GM19324 (cell line): Measurements from ENCODE around the gene NRIP1.

ENCODE experiments used
- ATAC-seq: cut with Tn5 transposase; IDR thresholded peaks from one replicate; pipeline ENCODE4 v1.9.1; 2021; ENCODE audit warnings: mild to moderate bottlenecking, moderate library complexity; ENCODE audit not compliant: unreplicated experiment, low FRiP score

Gene NRIP1

GRCh38 chr21:15064576-15065391 is at the start of gene NRIP1:
NRIP1 (minus strand) TSS chr21:15065000; CDS start chr21:14968192, 96,808 bp downstream.
- peak; percentile 87 for ATAC-seq

GRCh38 chr21:15112858-15113257 is 48.1 kb upstream of the NRIP1 start:
- no peak for ATAC-seq

GRCh38 chr21:15108801-15109200 is 44.0 kb upstream of the NRIP1 start:
- no peak for ATAC-seq

GRCh38 chr21:15104470-15104869 is 39.7 kb upstream of the NRIP1 start:
- no peak for ATAC-seq

- no peak for ATAC-seq
Observed at GRCh38 chr21:15098908-15099307, 34.1 kb upstream of the NRIP1 start.

GRCh38 chr21:15098181-15098580 is 33.4 kb upstream of the NRIP1 start:
- ATAC-seq = no peak

GRCh38 chr21:15097580-15097979 is 32.8 kb upstream of the NRIP1 start:
- no peak for ATAC-seq

GRCh38 chr21:15096146-15096545 is 31.3 kb upstream of the NRIP1 start:
- ATAC-seq = no peak

GRCh38 chr21:15095326-15095725 is 30.5 kb upstream of the NRIP1 start:
- no peak for ATAC-seq

GRCh38 chr21:15094706-15095105 is 29.9 kb upstream of the NRIP1 start:
- ATAC-seq = no peak

GRCh38 chr21:15093216-15093615 is 28.4 kb upstream of the NRIP1 start:
- ATAC-seq = no peak

- ATAC-seq = no peak
Observed at GRCh38 chr21:15092745-15093144, 27.9 kb upstream of the NRIP1 start.

GRCh38 chr21:15090390-15090789 is 25.6 kb upstream of the NRIP1 start:
- no peak for ATAC-seq

- no peak for ATAC-seq
Observed at GRCh38 chr21:15088488-15088887, 23.7 kb upstream of the NRIP1 start.

- ATAC-seq = no peak
Observed at GRCh38 chr21:15084668-15085067, 19.9 kb upstream of the NRIP1 start.

GRCh38 chr21:15080526-15080925 is 15.7 kb upstream of the NRIP1 start:
- ATAC-seq = no peak

- ATAC-seq = no peak
Observed at GRCh38 chr21:15079269-15079668, 14.5 kb upstream of the NRIP1 start.

- ATAC-seq = no peak
Observed at GRCh38 chr21:15078180-15078579, 13.4 kb upstream of the NRIP1 start.

GRCh38 chr21:15077529-15078145 is 12.8 kb upstream of the NRIP1 start:
- no peak for ATAC-seq

- no peak for ATAC-seq
Observed at GRCh38 chr21:15076730-15077129, 11.9 kb upstream of the NRIP1 start.

- ATAC-seq = no peak
Observed at GRCh38 chr21:15071009-15071408, 6.2 kb upstream of the NRIP1 start.

GRCh38 chr21:15066123-15066575 is 1.3 kb upstream of the NRIP1 start:
- no peak for ATAC-seq
